D341Med (cell line): ENCODE results near the gene RRAS2.
"Not testable (repeated sequence)": the region's sequence is repeated elsewhere in the genome, so short reads cannot be mapped to it uniquely, and the experiment has no call there.

Experiments
- DNase-seq: peaks from one replicate; pipeline ENCODE4 v3.0.0; 2012; ENCODE audit warnings: low spot score

RRAS2 gene

GRCh38 chr11:14258221-14258935, 100.6 kb downstream of the RRAS2 start:
- no peak for DNase-seq

DNA sequence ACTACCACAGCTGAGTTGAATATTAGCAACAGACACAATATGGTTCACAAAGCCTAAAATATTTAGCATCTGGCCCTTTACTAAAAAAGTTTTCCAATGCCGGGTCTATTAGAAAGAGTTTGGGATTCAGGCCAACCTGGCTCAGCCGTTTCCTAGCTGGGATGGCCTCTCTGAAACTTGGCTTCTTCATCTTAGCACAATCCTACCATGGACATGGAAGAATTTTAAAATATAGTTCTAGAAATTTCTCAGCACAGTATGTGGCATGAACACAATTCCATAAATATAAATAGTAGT, 103.8 kb downstream of the RRAS2 start:
- no peak for DNase-seq

DNA sequence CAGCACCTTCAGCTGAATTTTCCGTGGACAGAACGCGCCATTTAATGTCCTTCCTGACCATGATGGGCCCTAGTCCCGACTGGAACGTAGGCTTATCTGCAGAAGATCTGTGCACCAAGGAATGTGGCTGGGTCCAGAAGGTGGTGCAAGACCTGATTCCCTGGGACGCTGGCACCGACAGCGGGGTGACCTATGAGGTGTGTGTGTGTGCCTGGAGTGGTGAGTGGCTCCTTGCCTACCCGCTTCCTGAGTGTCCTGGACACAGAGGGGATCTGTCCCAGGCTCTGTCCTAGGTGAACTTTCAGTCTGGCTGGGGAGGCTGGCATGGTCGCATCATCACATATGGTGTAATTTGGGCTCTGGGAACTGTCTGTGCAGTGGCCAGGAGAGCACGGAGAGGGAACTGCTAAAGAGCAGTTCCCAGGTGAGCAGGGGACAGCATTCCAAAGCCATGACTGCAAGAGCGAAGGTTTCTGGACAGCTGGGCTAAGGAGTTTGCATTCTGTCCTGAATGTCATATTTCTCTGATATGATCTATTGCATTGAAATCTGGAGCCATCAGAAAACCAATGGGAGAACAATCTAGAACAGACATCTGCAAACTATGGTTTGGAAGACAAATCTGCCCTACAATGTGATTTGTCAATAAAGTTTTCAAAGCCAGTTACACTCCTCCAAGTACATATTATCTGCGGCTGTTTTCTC, 104.3 kb downstream of the RRAS2 start:
- no peak for DNase-seq

DNA sequence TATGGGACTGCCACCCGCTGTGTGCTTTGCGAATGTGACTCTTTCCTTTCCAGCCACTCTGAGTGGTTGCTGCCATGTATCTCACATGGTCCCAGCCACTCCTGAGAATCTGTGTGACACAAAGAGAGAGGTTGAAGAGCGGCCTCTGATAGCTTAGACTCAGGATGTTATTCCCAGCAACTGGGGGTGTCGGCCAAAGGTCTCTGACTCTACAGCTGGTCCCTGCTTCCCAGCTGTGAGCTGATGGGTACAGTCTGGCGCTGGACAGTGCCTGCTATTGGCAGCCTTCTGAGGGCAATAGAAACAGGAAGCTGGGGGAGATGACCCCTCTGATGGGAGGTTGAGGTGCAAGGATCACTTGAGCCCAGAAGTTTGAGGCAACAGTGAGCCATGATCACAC, 105.1 kb downstream of the RRAS2 start:
- DNase-seq: no peak

DNA sequence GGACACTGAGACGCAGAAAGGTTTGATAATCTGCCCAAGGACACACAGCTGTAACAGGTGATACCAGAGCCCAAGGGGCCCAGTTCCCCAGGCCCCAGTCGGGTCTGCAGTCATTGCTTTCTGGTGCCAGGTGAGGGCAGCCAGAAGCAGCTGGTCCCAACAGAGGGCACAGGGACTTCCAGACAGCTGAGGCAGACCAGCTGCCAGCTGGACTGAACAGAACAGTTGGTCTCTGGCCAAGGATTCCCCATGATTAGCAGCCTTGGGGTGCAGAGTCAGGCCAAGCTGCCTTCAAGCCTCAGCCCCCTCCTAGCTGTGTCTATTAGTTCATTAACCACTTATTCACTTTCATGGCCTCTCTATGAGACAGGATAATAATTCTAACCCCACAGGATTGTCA, 105.6 kb downstream of the RRAS2 start:
- no peak for DNase-seq

GRCh38 chr11:14252501-14252900, 106.5 kb downstream of the RRAS2 start:
- DNase-seq: not testable (repeated sequence)

GRCh38 chr11:14251754-14252153, 107.2 kb downstream of the RRAS2 start:
- no peak for DNase-seq

DNA sequence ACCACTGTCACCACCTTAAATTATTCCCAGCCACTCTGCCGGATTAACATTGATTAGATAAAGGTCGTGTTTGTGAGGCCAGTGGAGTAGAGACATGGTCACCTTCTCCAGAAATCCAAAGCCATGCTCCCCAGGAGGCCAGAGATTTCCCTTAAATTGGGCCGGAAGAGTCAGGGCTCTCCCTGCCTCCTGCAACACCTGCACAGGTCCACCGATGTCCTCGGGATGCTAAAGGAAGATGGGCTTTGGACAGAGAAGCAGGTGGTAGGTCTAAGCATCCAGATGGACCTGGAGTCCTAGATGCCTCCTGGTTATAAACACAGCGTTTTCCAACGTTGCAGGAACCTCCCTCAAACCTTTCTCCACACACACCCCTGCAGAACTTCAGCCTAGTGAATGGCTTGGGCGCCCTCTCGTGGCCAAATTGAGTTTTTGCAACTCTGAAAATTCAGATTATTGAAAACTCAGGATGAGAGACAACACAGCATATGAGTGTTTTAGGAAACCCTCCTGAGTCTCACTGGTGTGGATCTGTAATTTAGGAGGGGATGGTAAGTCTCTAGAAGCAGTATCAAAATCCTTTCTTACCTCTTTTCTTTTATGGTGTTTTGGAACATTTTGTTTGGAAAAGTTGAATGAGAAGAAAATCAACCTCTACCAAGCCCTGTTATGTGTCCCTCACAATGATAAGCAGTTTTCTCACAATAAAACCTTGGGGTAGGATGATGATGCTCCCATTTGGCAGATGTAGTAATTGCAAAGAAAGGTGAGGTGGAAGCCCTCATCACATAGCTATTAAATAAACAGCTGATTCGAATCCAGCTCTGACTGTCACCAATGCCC, 109.6 kb downstream of the RRAS2 start:
- peak; percentile 67 for DNase-seq

- DNase-seq: no peak
Measured at GRCh38 chr11:14248580-14248981, 110.4 kb downstream of the RRAS2 start.

DNA sequence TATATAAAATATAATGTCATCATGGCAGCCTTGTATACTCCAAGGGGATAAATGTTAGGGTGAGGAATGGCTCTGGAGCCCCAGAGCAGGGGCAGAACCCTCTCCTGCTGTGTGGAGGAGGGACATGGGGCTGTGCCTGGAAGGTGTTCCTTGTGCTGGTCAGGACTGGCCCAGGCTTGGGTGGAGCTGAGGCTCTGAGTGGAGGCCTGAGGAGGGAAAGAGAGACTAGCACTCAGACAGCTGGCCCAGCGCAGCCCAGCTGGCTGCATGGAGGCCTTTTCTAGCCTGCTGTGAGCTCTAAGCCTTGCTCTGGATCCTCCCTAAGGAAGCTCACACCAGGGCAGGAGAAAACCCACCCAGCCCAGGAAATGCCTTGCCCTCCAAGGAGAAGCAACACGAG, 113.5 kb downstream of the RRAS2 start:
- no peak for DNase-seq

DNA sequence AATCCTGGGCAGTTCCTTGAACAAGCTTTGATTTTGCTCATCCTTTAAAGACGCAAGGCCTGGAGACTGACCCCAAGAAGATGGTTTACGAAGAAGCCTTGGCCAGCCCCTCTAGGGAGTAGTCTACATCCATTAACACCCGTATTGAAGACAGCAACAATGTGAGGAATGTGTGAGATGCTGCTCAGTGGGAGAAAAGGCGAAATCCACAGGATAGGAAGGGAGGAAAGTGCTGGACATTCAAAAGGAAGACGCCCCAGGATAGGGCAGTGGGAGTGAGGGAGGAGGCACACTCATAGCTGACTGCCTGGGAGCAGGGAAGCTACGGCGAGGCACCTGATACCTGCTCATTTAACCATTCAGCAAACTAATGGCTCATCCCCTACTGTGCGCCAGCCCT, 114.1 kb downstream of the RRAS2 start:
- no peak for DNase-seq

GRCh38 chr11:14242733-14243132, 116.2 kb downstream of the RRAS2 start:
- DNase-seq: no peak

DNA sequence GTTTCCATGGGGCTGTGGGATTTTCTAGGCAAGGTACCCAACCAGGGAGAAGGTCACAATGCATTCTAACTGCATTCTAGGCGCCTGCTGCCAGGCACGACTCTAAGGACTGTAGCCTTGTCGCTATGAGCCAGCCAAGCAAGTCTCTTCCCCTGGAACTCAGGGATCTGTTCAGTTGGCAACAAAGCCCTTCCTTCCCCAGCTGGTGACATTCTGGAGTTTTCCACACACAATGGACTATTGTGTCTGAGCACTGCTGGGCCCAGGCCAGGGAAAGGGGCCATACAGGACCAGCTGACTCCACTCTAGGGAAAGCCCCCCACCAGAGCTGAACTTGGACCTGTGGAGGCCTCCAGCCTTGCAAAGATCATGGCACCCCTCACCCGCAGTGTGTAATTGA, 116.8 kb downstream of the RRAS2 start:
- DNase-seq: no peak

DNA sequence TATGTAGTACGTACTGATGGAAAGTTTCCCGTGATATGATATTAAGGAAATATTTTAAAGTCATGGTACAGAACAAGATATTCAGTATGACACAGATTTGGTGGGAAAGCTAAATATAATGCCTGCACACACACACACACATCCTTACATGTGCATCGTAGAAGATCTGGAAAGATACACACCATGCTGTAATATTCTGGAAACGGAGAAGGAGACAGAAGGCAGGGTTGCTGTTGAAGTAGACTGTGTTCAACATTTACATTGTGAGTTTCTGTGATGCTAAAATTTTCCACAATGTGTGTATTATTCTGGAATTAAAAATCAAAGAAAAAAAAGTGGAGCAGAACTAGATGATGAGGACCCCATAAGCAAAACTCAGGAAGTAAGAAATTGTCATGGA, 118.0 kb downstream of the RRAS2 start:
- no peak for DNase-seq

GRCh38 chr11:14240221-14240620, 118.8 kb downstream of the RRAS2 start:
- DNase-seq: no peak

DNA sequence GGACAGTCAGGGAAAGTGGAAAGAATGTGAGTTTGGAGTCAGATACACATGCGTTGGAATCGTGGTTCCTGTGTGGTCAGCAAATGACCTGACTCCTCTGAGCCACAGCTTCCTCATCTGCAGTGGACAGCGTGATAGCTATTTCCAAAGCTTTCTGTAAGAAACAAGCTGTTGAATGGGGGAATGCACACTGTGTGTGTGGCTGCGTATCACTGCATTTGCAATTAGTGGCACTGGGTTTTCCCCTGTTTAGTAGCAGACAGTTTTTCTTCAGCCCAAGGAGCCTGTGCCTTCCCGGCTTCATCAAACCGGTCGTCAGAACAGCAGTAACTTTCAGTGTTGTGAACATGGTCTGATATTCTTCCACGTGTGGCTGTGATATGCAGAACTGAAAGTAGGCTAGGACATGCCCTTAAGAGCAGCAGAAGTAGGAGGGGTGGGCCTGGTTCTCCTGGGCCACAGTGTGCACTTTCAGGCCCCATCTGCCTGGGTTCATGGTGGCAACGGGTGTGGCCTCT, 121.5 kb downstream of the RRAS2 start:
- DNase-seq: no peak

DNA sequence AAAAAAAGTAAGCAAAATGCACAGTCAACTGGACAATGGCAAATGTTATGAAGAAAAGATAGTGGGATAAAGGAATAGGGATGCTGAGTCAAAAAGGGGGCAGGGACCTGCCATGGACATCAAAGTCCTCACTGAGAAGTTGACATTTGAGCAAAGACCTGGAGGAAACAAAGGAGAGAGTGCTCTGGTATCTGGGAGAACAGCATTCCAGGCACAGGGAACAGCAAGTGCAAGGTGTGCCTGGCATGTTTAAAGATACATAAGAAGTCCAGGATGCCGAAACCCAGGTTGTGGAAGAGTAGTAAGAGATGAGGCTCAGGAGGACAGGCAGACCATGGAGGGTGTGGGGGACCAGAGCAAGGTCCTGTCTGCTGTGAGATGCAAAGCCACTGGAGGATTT, 123.3 kb downstream of the RRAS2 start:
- DNase-seq: no peak

- DNase-seq: no peak
Measured at GRCh38 chr11:14234446-14234845, 124.5 kb downstream of the RRAS2 start.

- peak; percentile 35 for DNase-seq
Measured at GRCh38 chr11:14232652-14233051, 126.3 kb downstream of the RRAS2 start.

DNA sequence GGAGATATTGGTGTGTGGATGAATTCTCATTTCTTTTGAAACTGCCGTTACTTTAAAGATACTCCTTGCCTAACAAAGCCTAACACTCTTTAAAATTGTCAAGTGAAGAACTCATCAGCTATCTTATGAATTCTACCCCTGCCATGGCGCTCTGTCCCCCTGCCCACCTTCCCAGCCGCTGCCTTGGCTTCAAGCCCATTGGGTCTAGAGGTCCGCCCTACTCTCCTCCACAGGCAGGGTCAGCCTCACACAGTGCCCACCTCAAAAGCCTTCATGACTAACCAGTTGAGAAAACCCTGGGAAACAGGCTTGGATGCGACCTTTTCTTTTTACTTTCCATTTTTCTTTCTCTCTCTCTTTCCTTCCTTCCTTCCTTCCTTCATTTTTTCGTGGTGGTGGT, 128.6 kb downstream of the RRAS2 start:
- no peak for DNase-seq

DNA sequence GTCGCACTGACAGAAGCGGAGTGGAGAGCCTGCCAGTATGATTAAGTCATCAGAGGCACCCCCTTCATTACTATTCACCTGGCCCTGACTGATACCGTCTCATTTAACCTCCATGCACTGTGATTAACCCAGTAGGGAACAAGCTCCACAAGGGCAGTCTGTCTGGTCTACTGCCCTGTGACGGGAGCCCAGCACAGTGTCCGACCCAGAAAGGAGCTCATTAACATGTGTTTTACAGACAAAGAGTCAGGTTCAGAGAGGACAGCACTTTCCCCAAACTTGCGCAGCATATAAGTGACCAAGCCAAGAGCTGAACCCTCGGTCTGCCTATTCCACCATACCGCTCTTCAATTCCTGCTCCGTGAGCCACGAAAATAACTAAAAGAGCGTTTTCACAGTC, 129.5 kb downstream of the RRAS2 start:
- DNase-seq: no peak

DNA sequence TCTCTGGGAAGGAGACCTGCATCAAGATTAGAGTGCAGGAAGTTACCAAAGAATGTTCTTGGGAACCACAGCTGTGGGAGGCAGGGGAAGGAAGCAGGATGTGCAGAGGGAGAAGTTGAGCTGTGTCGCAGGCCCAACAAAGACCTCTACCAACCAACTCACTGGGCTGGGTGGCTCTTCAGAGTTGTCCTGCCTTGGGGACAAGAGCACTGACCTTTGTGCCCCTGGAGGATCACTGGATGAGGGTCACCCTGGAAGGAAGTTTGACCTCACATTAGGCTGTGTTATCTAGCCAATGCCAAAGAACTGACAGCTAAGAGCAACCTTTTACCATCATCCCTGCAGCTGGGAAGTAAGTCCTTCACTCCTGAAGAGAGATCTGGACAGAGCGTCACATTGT, 130.6 kb downstream of the RRAS2 start:
- DNase-seq: no peak
